H1 (cell line): ENCODE data around the gene IFT81. TPM values are rescaled to one million over a fixed set of nuclear protein-coding genes. Genes with fewer than 3 reads are reported as not detected.

Experiments used
- CTCF ChIA-PET: fragments of 300-600 bp; sonication (Branson Sonifier 250); formaldehyde crosslinking; loops from one replicate; lab custom pipeline; 2021; ENCODE audit not compliant: partially characterized antibody; lab: Charles Lee
- POLR2A ChIA-PET: fragments of 300-600 bp; sonication (Branson Sonifier 250); formaldehyde crosslinking; loops from one replicate; lab custom pipeline; 2021; ENCODE audit warnings: inconsistent platforms; ENCODE audit not compliant: partially characterized antibody; lab: Charles Lee
- DNase-seq, 2 experiments: peaks; one replicate each; pipeline versions ENCODE4 v3.0.0 to v3.0.0-alpha.2; 2010 to 2022; ENCODE audit warnings: low spot score in 2 of 2, low read depth in 1 of 2, mixed read lengths in 1 of 2
- FAIRE-seq: peaks from 2 replicates; lab custom pipeline; 2011; peaks lifted over from hg19 to GRCh38; lab: Jason Lieb, UNC
- H2AFZ ChIP-seq: 2 replicates; pipeline ENCODE4 v1.8.1; 2012; ENCODE audit warnings: low read length, inconsistent platforms
- H2AK5ac ChIP-seq: 2 replicates; pipeline ENCODE4 v1.6.1; 2013; ENCODE audit warnings: low read depth, low read length
- H2BK120ac ChIP-seq: replicated peaks from 2 replicates; pipeline ENCODE3; 2013; ENCODE audit warnings: low read depth, low read length, inconsistent platforms
- H2BK12ac ChIP-seq: 2 replicates; pipeline ENCODE4 v1.6.1; 2013; ENCODE audit warnings: low read depth, low read length
- H2BK15ac ChIP-seq: 2 replicates; pipeline ENCODE4 v1.6.1; 2013; ENCODE audit warnings: low read length
- H2BK20ac ChIP-seq: 2 replicates; pipeline ENCODE4 v1.6.1; 2013; ENCODE audit warnings: low read length
- H2BK5ac ChIP-seq: 2 replicates; pipeline ENCODE4 v1.6.1; 2013; ENCODE audit warnings: low read depth, low read length
- H3K14ac ChIP-seq: 2 replicates; pipeline ENCODE4 v1.6.1; 2013; ENCODE audit warnings: inconsistent platforms; ENCODE audit not compliant: insufficient read length
- H3K18ac ChIP-seq: 2 replicates; pipeline ENCODE4 v1.6.1; 2013; ENCODE audit warnings: low read length; ENCODE audit errors: extremely low read depth
- H3K23ac ChIP-seq: 2 replicates; pipeline ENCODE4 v1.6.1; 2013; ENCODE audit warnings: inconsistent platforms; ENCODE audit not compliant: insufficient read length
- H3K23me2 ChIP-seq: 2 replicates; pipeline ENCODE4 v1.6.1; 2013; ENCODE audit warnings: low read depth, low read length
- H3K27ac ChIP-seq: 2 replicates; pipeline ENCODE4 v1.6.1; 2011; ENCODE audit warnings: low read depth, low read length, inconsistent platforms
- H3K27me3 ChIP-seq, 4 experiments: replicated peaks in 1 of 4; 1 replicate in 1 of 4; 2 replicates in 3 of 4; pipeline versions ENCODE4 v1.6.1 to v1.8.1; 2011 to 2013; ENCODE audit warnings: low read length in 3 of 4, mild to moderate bottlenecking in 3 of 4, inconsistent platforms in 2 of 4, mixed read lengths in 2 of 4, moderate library complexity in 1 of 4; ENCODE audit not compliant: control insufficient read depth in 3 of 4, insufficient read depth in 3 of 4; ENCODE audit errors: extremely low read depth in 1 of 4
- H3K36me3 ChIP-seq, 4 experiments: 2 replicates each; pipeline versions ENCODE4 v1.6.1 to v1.8.1; 2011 to 2013; ENCODE audit warnings: mild to moderate bottlenecking in 4 of 4, low read length in 3 of 4, moderate library complexity in 2 of 4, control low read depth in 1 of 4, inconsistent platforms in 1 of 4; ENCODE audit not compliant: insufficient read depth in 4 of 4, control insufficient read depth in 2 of 4
- H3K4ac ChIP-seq: replicated peaks from 2 replicates; pipeline ENCODE3; 2013; ENCODE audit warnings: low read length, low read depth, mixed read lengths, inconsistent platforms; ENCODE audit not compliant: insufficient read length
- H3K4me1 ChIP-seq, 4 experiments: replicated peaks in 1 of 4; 1 replicate in 1 of 4; 2 replicates in 3 of 4; pipeline versions ENCODE4 v1.6.1 to v1.8.1; 2011 to 2013; ENCODE audit warnings: low read length in 3 of 4, inconsistent platforms in 2 of 4, mixed read lengths in 1 of 4; ENCODE audit not compliant: insufficient read depth in 4 of 4, control insufficient read depth in 3 of 4
- H3K4me2 ChIP-seq, 2 experiments: 2 replicates each; pipeline versions ENCODE4 v1.6.1 to v1.8.1; 2011 to 2013; ENCODE audit warnings: low read depth in 2 of 2, low read length in 2 of 2, control low read depth in 1 of 2, inconsistent platforms in 1 of 2, mild to moderate bottlenecking in 1 of 2; ENCODE audit not compliant: insufficient read depth in 1 of 2
- H3K4me3 ChIP-seq, 4 experiments: fragments of 200-600, 300-600 bp in 1 of 4; sonication (generic), shearing (Covaris generic), sonication (Bioruptor Twin) in 1 of 4; 2 replicates each; pipeline versions ENCODE4 v1.5.1 to v1.8.1; 2011 to 2016; ENCODE audit warnings: low read length in 4 of 4, low read depth in 3 of 4, control low read depth in 2 of 4, inconsistent platforms in 2 of 4, mild to moderate bottlenecking in 2 of 4, mixed read lengths in 1 of 4, moderate library complexity in 1 of 4; ENCODE audit not compliant: insufficient read depth in 2 of 4; ENCODE audit errors: extremely low read depth in 1 of 4
- H3K56ac ChIP-seq: replicated peaks from 2 replicates; pipeline ENCODE3; 2013; ENCODE audit warnings: low read depth, mild to moderate bottlenecking, mixed read lengths, low read length, inconsistent platforms; ENCODE audit not compliant: insufficient read length
- H3K79me1 ChIP-seq: 2 replicates; pipeline ENCODE4 v1.6.1; 2013; ENCODE audit warnings: low read depth, low read length, control low read depth
- H3K79me2 ChIP-seq, 2 experiments: 2 replicates each; pipeline versions ENCODE4 v1.6.1 to v1.8.1; 2012 to 2013; ENCODE audit warnings: low read length in 2 of 2, mild to moderate bottlenecking in 2 of 2, inconsistent platforms in 1 of 2; ENCODE audit not compliant: insufficient read depth in 2 of 2, control insufficient read depth in 1 of 2
- H3K9ac ChIP-seq, 4 experiments: replicated peaks in 1 of 4; 1 replicate in 1 of 4; 2 replicates in 3 of 4; pipeline versions ENCODE4 v1.6.1 to v1.8.1; 2011 to 2013; ENCODE audit warnings: low read depth in 3 of 4, low read length in 3 of 4, control low read depth in 2 of 4, mild to moderate bottlenecking in 2 of 4, moderate library complexity in 2 of 4, inconsistent platforms in 1 of 4; ENCODE audit errors: extremely low read depth in 1 of 4
- H3K9me3 ChIP-seq, 2 experiments: 2 replicates each; pipeline versions ENCODE4 v1.6.1 to v1.8.1; 2012 to 2013; ENCODE audit warnings: mild to moderate bottlenecking in 2 of 2, moderate library complexity in 2 of 2, control low read depth in 1 of 2, inconsistent platforms in 1 of 2, low read depth in 1 of 2, low read length in 1 of 2, mixed read lengths in 1 of 2; ENCODE audit not compliant: insufficient read depth in 2 of 2
- H4K20me1 ChIP-seq, 2 experiments: replicated peaks in 1 of 2; 2 replicates each; pipeline versions ENCODE3 to v1.8.1; 2011 to 2013; ENCODE audit warnings: inconsistent platforms in 2 of 2, low read length in 2 of 2, mild to moderate bottlenecking in 1 of 2; ENCODE audit not compliant: insufficient read depth in 2 of 2, control insufficient read depth in 1 of 2
- H4K5ac ChIP-seq: 2 replicates; pipeline ENCODE4 v1.6.1; 2013; ENCODE audit warnings: low read length, low read depth, mixed read lengths, inconsistent platforms; ENCODE audit not compliant: insufficient read length
- H4K8ac ChIP-seq: 2 replicates; pipeline ENCODE4 v1.8.0; 2013; ENCODE audit warnings: mild to moderate bottlenecking, moderate library complexity, low read length, inconsistent platforms; ENCODE audit not compliant: insufficient read depth; ENCODE audit errors: extremely low read depth
- H4K91ac ChIP-seq: replicated peaks from 2 replicates; pipeline ENCODE3; 2013; ENCODE audit warnings: low read length, mixed read lengths, inconsistent platforms; ENCODE audit not compliant: insufficient read length
- POU5F1 ChIP-seq: IDR thresholded peaks from 2 replicates; pipeline ENCODE4 v1.6.1; 2011; ENCODE audit warnings: low read depth, mild to moderate bottlenecking, low read length, moderate library complexity
- SIN3A ChIP-seq, 2 experiments: IDR thresholded peaks in 1 of 2; conservative IDR thresholded peaks in 1 of 2; 2 replicates each; pipeline ENCODE4 v1.6.1; 2011 to 2012; ENCODE audit warnings: low read length in 2 of 2, improper control_type of control experiment in 1 of 2, low read depth in 1 of 2, mild to moderate bottlenecking in 1 of 2
- ZNF274 ChIP-seq: IDR thresholded peaks from 2 replicates; pipeline ENCODE4 v1.7.0; 2012; ENCODE audit warnings: low read length, borderline replicate concordance; ENCODE audit errors: extremely low read depth
- WGBS, 2 experiments: shearing (Covaris generic) in 1 of 2; methylation state at CpG; one replicate each; pipeline versions ENCODE4 v1.1.6 to v1.1.7; 2013 to 2015; ENCODE audit warnings: low lambda C conversion rate in 2 of 2, mixed read lengths in 2 of 2, inconsistent platforms in 1 of 2, low coverage in 1 of 2, missing lambda C conversion rate in 1 of 2; ENCODE audit not compliant: insufficient replicate concordance in 2 of 2, insufficient coverage in 1 of 2, insufficient read length in 1 of 2; ENCODE audit errors: extremely low coverage in 1 of 2, missing lambda C conversion rate in 1 of 2; 5-methylcytosine and 5-hydroxymethylcytosine counted together
- polyA plus RNA-seq, 7 experiments: library from polyadenylated mRNA; depleted of rRNA in 3 of 7; stranded (reverse) in 5 of 7; unstranded in 2 of 7; fragments of >200 nt in 5 of 7; fragments of 200-250 nt in 2 of 7; gene quantifications; 1 replicate in 5 of 7; 2 replicates in 1 of 7; 4 replicates in 1 of 7; pipeline versions ENCODE4 v1.2.1 to v1.2.3, GENCODE V29; 2011 to 2013; ENCODE audit warnings: missing spikeins in 2 of 7, mixed read lengths in 2 of 7
- total RNA-seq: library from RNA; stranded (reverse); fragmentation: NEBNext Ultra II Directional; extraction: Animal tissue kit (Norgen Biotek cat#: 25700); gene quantifications from 2 replicates; pipeline ENCODE4 v1.2.1, GENCODE V29; 2021

The IFT81 gene
- total and polyA plus RNA-seq, 2 of the 8 experiments (the other 6 are each of a cell fraction or from before 2014, with no cell fraction given), result 4.1 to 14.5 TPM

- H2BK5ac ChIP-seq, result no peak overlapping the region
- no peak overlapping the region for H2BK20ac ChIP-seq
- no peak overlapping the region for H3K18ac ChIP-seq
- H3K36me3 ChIP-seq, result no peaks in the 10 kb centered on the region
- H2BK12ac ChIP-seq, result no peak overlapping the region
- no peaks in the 10 kb centered on the region for H3K27me3 ChIP-seq
- no peak overlapping the region for H2AFZ ChIP-seq
- no peak for DNase-seq
- H3K56ac ChIP-seq, result no peak overlapping the region
- no peaks in the 10 kb centered on the region for H3K79me2 ChIP-seq
- no peak overlapping the region for H2BK15ac ChIP-seq
- no peak overlapping the region for H4K91ac ChIP-seq
- no peak overlapping the region for H3K4ac ChIP-seq
- no peak overlapping the region for H3K4me3 ChIP-seq
- H4K8ac ChIP-seq, result no peak overlapping the region
- ChIA-PET POLR2A (no interaction called here), CTCF (no interaction called here)
- no peak overlapping the region for H4K5ac ChIP-seq
- H3K23ac ChIP-seq, result no peak overlapping the region
- no peaks in the 10 kb centered on the region for H3K9me3 ChIP-seq
- no peaks in the 10 kb centered on the region for H3K79me1 ChIP-seq
- no peak overlapping the region for H3K14ac ChIP-seq
- H3K9ac ChIP-seq, result no peak overlapping the region
- no peak overlapping the region for H2AK5ac ChIP-seq
- H4K20me1 ChIP-seq, result no peaks in the 10 kb centered on the region
- H3K4me2 ChIP-seq, result no peak overlapping the region
- H3K23me2 ChIP-seq, result no peaks in the 10 kb centered on the region
- TF ChIP-seq SIN3A (conservative IDR thresholded peaks at IDR 0.05 in 1 of 2, IDR thresholded peaks at IDR 0.05 in 1 of 2; ENCODE audit: low read depth in 1 of 2, low read length in 2 of 2) (no peak), ZNF274 (no peak), POU5F1 (no peak)
- WGBS, 2 experiments, result 81% methylated on average over 3 of the region's 3 CpGs; no CpG with 5 or more reads in 1 of the 2 experiments
- H2BK120ac ChIP-seq, result no peak overlapping the region
- H3K4me1 ChIP-seq, result no peaks in the 10 kb centered on the region
- no peak overlapping the region for H3K27ac ChIP-seq
- FAIRE-seq, result no peak
These were observed 110.6 kb downstream of the IFT81 start for GRCh38 chr12:110234755-110235154.
